Gastroesophageal sphincter (tissue), 3 donors: ENCODE measurements around the gene TMEM101.

ENCODE experiments used
- CTCF ChIP-seq, 4 experiments: fragments of 200-600 bp in 2 of 4; fragments of 450-650 bp in 2 of 4; sonication (generic) in 1 of 4; IDR thresholded peaks; one replicate each; pipeline ENCODE4 v1.5.1; 2017 to 2019; ENCODE audit warnings: antibody characterized with exemption in 4 of 4, mild to moderate bottlenecking in 2 of 4, moderate library complexity in 2 of 4
- EP300 ChIP-seq: sonication (generic); formaldehyde crosslinking; IDR thresholded peaks from one replicate; pipeline ENCODE4 v1.6.1; 2017; ENCODE audit warnings: antibody characterized with exemption, mild to moderate bottlenecking
- POLR2A ChIP-seq, 2 donors: fragments of 450-650 bp; IDR thresholded peaks; one replicate each; pipeline ENCODE4 v1.6.1; 2017; ENCODE audit warnings: antibody characterized with exemption in 2 of 2, mild to moderate bottlenecking in 2 of 2, moderate library complexity in 1 of 2
- POLR2AphosphoS5 ChIP-seq: sonication (generic); formaldehyde crosslinking; IDR thresholded peaks from one replicate; pipeline ENCODE4 v1.6.1; 2017; ENCODE audit warnings: antibody characterized with exemption

- no peak for TF ChIP-seq CTCF (IDR thresholded peaks at IDR 0.05)
- no peak for TF ChIP-seq POLR2A (IDR thresholded peaks at IDR 0.05)
- TF ChIP-seq POLR2AphosphoS5, result no peak
- no peak for TF ChIP-seq EP300
Measured at GRCh38 chr17:44008205-44008909, 6.4 kb downstream of the TMEM101 start.
